Fibroblast of skin of right biceps (primary cell): Measurements from ENCODE around the gene CYSRT1.
A peak's percentile ranks its signal among the peaks of the same experiment; 100 is the strongest.

ENCODE experiments used
- DNase-seq: peaks from one replicate; pipeline ENCODE4 v3.0.0-alpha.2; 2013

The CYSRT1 gene

DNA sequence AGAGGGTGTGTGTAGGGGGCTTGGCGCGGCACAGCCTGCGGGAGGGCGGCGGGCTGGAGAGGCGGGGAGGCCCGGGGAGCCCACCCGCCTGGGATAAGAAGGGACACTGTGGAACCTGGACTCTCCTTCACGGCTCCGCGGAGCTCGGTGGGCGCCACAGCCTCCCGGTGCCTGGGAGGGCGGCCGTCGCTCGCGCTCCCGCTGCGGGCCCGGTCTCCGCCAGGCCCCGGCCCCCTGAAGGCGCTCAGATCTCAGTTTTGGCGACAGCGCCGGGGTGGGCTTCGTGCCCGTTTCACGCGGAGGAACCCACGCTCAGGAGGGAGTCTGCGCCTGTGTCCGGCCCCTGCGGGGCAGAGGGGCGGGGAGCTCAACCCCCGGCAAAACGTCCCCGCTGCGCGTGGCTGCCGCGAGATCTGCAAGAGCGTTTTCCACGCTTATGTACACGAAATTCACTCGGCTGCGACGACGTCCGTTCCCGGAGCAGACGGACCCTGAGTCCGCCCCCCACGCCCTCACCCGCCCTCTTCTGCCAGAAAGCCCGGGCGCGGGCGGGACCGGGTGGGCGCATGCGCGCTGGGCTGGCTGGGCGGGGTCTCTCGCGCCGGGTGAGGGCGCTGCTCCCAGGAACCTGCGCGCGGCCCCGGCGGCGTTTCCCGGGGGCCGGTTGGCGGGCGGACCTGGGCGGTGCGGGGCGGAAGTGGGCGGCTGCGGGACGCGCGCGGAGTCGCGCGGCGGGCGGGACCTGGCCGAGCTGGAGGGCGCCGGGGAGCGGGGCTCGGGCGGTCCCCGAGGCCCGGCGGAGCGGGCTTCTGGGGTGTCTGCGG, 29.9 kb downstream of the CYSRT1 start, which contains the start of gene NELFB:
Gene NELFB (plus strand): TSS at position 704 of the 824 bp plus-strand sequence.
- peak; percentile 87 for DNase-seq

DNA sequence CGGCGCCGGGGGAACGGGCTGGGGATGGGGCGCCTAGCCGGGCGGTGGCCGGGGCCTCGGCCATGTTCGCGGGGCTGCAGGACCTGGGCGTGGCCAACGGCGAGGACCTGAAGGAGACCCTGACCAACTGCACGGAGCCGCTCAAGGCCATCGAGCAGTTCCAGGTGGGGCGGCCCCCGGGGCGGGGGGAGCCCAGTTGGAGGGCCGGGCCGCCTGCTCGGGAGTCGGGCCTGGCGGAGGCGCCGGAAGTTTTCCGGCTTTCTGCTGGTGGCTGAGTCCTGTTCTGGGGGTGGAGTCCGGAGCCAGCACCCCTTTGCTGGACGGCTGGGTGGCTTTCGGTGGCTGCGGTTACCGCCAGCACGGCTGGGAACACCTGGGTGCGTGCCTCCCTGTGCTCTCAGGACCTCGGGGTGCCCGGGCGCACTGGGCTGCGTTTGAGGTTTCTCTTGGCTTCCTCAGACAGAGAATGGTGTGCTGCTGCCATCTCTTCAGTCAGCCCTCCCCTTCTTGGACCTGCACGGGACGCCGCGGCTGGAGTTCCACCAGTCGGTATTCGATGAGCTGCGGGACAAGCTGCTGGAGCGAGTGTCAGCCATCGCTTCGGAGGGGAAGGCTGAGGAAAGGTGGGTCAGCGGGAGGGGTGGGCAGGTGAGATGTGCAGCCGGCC, 30.6 kb downstream of the CYSRT1 start:
- DNase-seq = peak; percentile 25

DNA sequence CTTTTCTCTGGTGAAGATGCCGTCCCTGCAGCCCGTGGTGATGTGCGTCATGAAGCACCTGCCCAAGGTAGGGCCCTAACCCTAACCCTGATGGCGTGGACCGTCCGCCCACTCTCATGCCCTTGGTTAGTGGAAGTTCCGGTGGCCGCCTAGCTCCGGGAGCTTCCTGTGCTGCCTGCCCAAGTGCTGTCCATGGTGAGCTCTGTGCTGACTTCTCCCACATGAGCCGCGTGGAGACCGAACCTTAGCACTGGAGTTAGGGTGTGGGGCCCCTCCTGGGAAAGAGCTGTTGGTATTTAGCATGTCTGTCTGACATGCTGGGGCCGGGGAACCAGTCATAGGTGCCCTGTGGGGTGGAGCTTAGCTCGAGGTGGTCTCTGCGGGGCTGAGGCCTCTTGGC, 31.4 kb downstream of the CYSRT1 start:
- DNase-seq = no peak

DNA sequence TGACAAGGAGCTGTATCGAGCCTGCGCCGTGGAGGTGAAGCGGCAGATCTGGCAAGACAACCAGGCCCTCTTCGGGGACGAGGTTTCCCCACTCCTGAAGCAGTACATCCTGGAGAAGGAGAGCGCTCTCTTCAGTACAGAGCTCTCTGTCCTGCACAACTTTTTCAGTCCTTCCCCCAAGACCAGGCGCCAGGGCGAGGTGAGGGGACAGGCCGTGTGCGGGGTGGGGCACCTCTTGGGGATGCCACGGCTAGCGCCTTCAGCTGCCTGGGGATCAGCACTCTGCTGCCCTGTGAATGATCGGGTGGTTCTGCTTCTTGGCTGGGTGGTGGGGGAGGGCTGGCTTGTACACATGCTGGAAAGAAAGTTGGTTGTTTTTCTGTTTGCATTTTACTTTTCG, 31.9 kb downstream of the CYSRT1 start:
- DNase-seq = no peak

DNA sequence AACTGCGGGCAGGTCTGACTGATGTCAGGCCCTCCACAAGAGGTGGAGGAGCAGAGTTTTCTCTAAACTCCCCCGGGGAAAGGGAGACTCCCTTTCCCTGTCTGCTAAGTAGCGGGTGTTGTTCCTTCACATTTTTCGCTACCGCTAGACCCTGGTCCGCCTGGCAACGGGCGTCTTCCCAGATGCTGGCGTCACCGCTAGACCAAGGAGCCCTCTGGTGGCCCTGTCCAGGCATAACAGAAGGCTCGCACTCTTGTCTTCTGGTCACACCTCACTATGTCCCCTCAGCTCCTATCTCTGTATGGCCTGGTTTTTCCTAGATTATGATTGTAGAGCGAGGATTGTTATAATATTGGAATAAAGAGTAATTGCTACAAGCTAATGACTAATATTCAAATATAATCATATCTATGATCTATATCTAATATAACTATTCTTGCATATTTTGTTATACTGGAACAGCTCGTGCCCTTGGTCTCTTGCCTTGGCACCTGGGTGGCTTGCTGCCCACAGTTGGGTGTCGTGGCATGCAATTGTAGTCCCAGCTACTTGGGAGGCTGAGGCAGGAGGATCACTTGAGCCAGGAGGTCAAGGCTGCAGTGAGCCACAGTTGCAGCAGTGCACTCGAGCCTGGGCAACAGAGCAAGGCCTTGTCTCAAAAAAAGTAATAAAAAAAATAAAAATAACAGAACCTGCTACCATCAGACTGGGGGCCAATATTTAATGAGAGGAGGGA, 37.4 kb downstream of the CYSRT1 start:
- DNase-seq = peak; percentile 37

DNA sequence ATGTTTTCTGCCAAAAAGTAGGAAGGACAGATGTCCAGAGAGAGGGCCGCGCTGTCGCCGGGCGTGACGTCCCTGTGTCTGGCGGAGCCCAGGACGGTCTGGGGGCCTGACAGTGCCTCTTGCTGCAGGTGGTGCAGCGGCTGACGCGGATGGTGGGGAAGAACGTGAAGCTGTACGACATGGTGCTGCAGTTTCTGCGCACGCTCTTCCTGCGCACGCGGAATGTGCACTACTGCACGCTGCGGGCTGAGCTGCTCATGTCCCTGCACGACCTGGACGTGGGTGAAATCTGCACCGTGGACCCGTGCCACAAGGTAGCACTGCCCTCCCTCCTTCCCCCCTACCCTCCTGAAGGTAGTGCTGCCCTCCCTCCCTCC, 37.9 kb downstream of the CYSRT1 start:
- no peak for DNase-seq

DNA sequence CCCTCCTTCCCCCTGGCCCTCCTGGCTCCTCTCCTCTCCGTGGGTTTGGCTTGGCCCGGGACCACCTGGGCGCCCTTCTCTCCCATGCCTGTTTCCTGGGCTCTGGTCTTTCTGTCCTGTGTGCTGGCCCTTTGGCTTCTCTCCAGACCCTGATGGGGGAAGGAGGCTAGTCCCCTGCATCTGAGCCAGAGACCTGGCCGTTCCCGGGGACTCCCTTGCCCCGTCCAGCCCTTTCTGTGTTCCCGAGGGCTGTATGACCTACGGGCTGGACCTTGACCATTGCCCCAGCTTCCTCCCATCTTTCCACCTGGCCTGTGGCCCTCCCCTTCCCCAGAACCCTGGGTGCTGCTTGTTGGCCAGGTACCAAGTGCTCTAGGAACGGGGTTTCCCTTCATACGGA, 38.5 kb downstream of the CYSRT1 start:
- DNase-seq = no peak

DNA sequence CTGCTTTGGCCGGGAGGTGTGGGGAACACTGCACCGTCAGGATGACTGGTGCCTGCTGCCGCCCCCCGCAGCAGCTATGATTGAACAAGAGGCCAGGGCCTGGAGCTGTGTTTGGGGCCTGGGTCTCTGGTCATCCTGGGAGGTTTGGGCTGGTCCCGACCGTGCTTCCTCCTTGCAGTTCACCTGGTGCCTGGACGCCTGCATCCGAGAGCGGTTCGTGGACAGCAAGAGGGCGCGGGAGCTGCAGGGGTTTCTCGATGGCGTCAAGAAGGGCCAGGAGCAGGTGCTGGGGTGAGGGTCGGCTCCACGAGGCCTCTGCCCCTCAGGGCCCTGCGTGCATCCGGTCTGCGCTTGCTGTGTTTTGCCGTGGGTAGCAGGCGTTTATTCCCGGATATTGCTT, 39.1 kb downstream of the CYSRT1 start:
- DNase-seq = no peak

DNA sequence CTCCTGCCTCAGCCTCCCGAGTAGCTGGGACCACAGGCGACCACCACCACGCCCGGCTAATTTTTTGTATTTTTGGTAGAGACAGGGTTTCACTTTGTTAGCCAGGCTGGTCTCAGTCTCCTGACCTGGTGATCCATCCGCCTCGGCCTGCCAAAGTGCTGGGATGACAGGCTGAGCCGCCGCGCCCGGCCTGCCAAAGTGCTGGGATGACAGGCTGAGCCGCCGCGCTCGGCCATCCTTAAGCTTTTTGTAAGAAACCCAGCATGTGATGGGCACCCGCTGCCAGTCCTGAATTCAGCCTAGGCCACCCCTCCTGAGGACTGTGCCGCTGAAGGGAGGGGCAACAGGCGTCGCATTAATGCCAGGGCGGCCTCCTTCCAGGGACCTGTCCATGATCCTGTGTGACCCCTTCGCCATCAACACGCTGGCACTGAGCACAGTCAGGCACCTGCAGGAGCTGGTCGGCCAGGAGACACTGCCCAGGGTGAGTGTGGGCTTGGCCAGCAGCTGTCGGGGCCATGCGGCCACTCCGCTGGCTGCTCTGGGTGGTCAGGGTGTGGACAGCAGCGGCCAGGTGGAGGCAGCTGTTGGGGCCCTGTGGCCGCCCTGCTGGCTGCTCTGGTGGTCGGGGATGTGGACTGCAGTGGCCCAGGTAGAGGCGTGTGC, 40.7 kb downstream of the CYSRT1 start:
- no peak for DNase-seq

DNA sequence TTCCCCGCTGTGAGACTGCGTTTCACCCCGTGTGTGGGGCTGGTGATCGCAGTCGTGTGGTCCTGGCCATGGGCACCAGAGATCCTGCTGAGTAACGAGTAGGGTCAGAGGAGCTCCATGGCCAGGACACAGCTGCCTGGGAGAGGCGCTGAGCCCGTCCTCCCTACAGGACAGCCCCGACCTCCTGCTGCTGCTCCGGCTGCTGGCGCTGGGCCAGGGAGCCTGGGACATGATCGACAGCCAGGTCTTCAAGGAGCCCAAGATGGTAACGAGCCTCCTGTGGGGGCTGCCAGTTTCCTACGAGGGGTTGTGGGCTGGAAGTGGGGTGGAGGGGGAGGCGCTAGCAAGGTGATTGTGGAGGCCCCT, 41.2 kb downstream of the CYSRT1 start:
- DNase-seq = no peak

DNA sequence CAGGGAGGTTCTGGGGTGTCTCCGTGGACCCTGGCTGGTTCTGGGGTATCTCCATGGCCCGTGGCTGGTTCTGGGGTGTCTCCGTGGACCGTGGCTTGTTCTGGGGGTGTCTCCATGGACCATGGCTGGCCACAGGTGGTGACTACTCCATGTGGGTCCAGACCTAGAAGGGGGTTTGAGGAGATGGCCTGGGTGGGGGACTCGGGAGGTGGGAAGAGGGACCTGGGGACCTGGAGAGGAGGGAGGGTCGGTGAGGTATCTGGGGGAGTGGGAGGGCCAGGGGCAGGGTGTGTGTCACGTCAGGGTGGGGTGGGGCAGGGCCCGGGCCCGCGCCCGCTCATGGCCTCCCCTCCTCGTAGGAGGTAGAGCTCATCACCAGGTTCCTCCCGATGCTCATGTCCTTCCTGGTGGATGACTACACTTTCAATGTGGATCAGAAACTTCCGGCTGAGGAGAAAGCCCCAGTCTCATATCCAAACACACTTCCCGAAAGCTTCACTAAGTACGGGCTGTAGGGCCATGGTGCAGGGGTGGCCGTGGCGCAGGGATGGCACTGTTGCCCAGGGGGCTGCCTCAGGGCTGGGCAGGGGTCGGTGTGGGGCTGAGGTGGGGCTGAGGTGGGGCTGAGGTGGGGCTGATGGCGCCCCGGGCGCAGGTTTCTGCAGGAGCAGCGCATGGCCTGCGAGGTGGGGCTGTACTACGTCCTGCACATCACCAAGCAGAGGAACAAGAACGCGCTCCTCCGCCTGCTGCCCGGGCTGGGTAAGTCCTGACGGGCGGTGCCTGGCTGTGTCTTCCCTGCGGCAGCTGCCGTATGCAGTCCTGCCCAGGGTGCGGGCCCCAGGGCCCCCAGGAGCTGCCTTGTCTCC, 41.8 kb downstream of the CYSRT1 start:
- no peak for DNase-seq

DNA sequence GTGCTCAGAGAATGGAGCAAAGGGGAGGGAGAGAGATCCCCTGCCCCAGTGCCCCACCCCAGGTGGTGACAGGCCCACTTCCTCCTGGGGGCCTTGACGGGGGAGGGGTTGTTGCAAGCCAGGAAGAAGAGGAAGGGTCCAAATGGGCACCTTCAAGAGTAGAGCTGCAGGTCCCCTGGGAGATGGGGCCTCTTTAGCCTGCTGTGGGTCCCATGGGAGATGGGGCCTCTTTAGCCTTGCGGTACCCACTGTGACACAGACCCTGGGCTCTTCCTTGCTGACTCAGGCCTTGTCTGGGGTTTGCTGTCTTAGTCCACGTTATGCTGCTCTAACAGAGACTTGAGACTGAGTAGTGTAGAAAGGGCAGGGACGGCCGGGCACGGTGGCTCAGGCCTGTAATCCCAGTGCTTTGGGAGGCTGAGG, 43.0 kb downstream of the CYSRT1 start:
- no peak for DNase-seq

DNA sequence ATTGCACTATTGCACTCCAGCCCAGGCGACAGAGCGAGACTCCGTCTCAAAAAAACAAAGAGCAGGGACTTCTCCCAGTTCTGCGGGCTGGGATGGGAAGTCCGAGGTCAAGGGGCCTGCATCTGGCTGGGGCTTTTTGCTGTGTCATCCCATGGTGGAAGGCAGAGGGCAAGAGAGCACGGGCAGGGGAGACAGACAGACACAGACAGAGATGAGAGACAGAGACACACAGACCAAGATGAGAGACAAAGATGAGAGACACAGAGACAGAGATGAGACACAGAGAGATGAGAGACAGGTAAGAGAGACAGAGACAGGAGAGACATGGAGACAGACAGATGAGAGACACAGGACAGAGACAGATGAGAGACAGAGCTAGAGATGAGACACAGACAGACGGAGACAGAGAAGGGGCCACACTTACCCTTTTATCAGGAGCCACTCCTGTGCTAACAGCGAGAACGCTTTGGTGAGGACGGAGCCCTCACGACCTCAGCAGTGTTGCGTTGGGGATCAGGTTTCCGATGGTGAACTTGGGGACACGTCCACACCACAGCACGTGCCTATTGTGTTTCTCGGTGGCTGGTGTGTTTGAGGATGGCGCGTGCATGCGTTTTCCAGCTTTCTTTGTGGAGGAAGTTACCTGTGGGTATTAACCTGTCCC, 43.7 kb downstream of the CYSRT1 start:
- no peak for DNase-seq

DNA sequence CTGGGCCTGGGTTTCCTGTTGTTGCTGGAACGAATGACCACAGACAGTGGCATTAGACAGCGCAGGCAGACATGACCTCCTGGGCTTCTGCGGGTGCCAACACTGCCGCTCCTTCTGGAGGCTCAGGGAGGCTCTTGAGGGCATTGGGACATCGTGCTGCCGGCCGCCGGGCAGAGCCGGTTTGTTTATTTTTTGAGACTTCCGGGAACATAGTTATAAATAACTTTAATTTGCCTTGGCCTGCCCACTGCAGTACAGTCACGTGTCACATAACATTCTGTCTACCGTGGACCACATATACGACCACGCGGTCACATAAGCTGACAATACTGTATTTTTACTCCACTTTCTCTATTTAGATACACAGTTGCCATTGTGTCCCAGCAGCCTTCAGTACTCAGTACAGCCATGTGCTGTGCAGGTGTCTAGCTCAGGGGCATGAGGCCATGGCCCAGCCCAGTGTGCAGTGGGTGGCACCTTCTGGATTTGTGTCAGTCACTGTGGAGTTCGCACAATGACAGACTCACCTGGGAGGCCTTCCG, 44.3 kb downstream of the CYSRT1 start:
- no peak for DNase-seq

DNA sequence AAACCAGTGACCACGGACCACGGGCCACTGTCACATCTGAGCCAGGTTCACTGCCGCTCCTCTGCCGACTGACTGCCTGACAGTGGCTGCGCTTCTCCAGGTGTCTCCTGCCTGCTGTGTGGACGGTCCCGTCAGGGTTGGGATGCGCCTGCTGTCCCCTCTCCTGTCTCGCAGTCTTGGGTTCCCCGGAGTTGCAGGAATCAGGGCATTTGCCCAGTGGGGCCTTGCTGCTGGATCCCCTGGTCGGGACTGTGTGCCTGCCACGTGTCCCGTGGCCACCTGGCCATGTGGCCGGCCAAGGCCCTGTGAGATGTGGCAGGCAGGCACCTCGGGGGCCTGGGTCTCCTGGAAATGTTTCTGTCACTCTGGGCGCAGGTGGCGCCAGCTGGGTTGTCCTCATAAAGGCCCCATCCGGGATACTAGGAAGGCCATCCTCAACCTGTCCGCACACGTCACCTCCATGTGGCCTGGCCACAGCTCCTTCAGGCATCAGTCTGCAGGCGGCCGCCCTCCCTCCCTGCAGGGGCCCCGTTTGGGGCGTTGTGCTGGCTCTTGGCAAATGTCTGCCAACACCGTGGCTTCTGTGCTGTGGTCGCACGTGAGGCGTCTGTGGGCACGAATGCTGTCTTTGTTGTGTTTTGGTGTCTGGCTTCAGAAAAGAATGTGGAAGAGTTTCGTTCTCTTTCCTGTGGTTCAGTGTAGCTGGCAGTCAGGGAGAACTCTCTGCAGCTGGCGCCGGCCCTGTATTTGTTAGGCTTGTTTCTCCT, 46.1 kb downstream of the CYSRT1 start:
- no peak for DNase-seq

DNA sequence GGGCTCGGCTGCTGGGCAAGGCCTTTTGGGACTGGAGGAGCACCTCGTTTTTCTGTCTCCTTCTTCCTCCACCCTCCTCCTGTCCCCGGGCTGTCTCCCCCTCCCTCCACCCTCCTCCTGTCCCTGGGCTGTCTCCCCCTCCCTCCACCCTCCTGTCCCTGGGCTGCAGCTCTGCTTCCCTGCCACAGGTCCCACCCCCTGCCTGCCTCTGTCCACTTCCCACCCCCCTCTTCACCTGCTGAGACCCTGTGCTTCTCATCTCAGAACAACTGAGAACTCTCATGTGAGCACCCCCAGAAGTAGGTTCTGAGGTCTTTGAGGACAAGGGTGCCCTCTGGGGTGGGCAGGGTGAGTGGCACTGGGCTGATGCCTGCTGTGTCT, 46.7 kb downstream of the CYSRT1 start:
- DNase-seq = no peak

DNA sequence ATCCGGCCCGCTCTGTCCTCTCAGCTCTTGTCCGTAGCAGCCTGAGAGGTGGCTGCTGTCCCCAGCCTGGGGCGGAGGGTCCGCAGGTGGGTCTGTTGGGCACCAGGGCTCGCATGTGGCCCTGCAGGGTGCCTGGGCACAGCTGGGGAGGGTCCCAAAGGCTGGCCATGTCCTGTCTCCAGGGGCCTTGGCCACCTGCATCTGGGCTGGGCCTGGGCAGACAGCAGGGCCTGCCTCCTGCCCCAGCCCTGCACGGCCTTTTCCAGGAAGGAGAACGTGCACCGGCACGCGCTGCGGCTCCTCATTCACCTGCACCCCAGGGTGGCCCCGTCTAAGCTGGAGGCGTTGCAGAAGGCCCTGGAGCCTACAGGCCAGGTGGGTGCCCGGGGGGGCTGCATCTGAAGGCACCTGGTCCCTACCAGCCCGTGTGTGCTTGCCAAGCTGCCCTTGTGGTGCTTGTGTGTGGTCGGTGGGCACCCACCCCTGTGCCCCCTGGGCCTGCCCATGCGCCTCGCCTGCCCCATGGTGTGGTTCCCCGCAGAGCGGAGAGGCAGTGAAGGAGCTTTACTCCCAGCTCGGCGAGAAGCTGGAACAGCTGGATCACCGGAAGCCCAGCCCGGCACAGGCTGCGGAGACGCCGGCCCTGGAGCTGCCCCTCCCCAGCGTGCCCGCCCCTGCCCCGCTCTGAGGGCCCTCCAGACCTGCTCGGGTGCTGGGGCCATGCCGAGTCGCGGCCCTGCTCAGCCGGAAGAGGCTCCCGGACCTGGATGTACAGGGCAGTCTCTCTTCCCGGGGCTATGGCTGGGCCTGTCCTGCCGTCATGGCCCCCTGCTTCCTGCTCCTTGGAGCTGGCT, 47.5 kb downstream of the CYSRT1 start:
- DNase-seq = no peak

DNA sequence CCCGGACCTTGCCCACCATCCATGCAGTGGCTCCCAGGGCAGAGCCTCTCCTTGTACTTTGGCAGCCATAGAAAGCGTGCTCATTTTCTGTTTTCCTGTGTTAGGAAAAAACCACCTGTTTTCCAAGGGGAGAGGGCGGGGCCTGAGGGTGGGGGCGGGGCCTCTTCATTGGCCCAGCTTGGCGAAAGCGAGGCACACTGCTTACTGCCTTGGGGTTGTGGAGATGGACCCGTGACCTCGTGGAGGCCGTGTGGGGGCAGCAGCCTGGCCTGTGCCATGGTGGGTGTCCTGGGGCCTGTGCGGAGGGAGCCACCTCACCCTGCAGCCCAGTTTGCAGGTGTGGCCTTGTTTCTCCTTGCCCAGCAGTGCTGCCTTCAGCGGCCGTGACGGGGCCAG, 48.1 kb downstream of the CYSRT1 start:
- DNase-seq = no peak

DNA sequence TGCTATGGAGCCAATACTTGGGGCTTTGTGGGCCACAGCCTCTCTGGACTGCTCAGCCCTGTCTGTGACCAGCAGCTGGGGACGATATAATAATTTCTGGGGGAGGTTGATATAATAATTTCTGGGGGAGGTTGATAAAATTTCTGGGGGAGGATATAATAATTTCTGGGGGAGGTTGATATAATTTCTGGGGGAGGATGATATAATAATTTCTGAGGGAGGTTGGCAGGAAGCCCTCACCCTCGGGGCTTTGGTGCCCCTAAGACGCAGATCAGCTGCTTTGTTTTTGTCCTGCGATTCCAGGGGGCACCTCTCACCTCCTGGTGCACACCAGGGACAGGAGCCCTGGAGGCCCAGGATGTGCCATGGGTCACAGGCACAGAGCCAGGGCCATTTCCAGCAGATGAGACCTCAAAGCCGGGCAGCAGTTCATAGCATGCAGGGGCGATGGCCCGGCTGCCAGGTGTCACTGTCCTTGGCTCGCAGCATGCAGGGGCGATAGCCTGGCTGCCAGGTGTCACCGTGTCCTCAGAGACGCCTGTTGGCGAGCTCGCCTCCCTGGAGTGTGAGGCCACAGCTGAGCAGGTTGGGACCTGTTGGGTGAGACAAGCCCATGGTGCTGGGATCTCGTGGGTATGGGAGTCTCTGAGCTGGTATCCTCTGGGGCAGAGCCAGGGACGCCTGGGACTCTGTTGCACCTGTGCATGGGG, 48.8 kb downstream of the CYSRT1 start:
- no peak for DNase-seq
